ENCODE measurements around the gene EPC2.
"Not testable (repeated sequence)": the region's sequence is repeated elsewhere in the genome, so short reads cannot be mapped to it uniquely, and the experiment has no call there.

EPC2 gene

GRCh38 chr2:148654435-148654834 lies 9.9 kb downstream of the EPC2 start:
- no peak for DNase-seq
- no peak for TF ChIP-seq CTCF (IDR thresholded peaks at IDR 0.05; ENCODE audit: low read depth, low read length)
- H3K36me3 ChIP-seq: no peaks in the 10 kb centered on the region
- H3K9me3 ChIP-seq (ENCODE audit: severe bottlenecking): no peaks in the 10 kb centered on the region
- H3K4me3 ChIP-seq (ENCODE audit: low read depth, low read length): no peak overlapping the region
- H3K27me3 ChIP-seq (ENCODE audit: insufficient read depth, low read depth, severe bottlenecking): no peaks in the 10 kb centered on the region
- no peak overlapping the region for H3K27ac ChIP-seq

GRCh38 chr2:148656516-148656915 lies 12.0 kb downstream of the EPC2 start:
- no peaks in the 10 kb centered on the region for H3K36me3 ChIP-seq
- no peak for TF ChIP-seq CTCF (IDR thresholded peaks at IDR 0.05; ENCODE audit: low read depth, low read length)
- H3K27ac ChIP-seq: no peak overlapping the region
- H3K9me3 ChIP-seq (ENCODE audit: severe bottlenecking): no peaks in the 10 kb centered on the region
- H3K4me3 ChIP-seq (ENCODE audit: low read depth, low read length): no peak overlapping the region
- H3K27me3 ChIP-seq (ENCODE audit: insufficient read depth, low read depth, severe bottlenecking): no peaks in the 10 kb centered on the region
- DNase-seq: no peak

GRCh38 chr2:148658807-148659722 lies 14.5 kb downstream of the EPC2 start:
- no peaks in the 10 kb centered on the region for H3K36me3 ChIP-seq
- no peak overlapping the region for H3K4me3 ChIP-seq (ENCODE audit: low read depth, low read length)
- TF ChIP-seq CTCF (IDR thresholded peaks at IDR 0.05; ENCODE audit: low read depth, low read length): no peak
- no peaks in the 10 kb centered on the region for H3K9me3 ChIP-seq (ENCODE audit: severe bottlenecking)
- no peak overlapping the region for H3K27ac ChIP-seq
- DNase-seq: no peak
- H3K27me3 ChIP-seq (ENCODE audit: insufficient read depth, low read depth, severe bottlenecking): no peaks in the 10 kb centered on the region

- TF ChIP-seq CTCF (IDR thresholded peaks at IDR 0.05; ENCODE audit: low read depth, low read length): no peak
- Histone ChIP-seq H3K27ac (no peak overlapping the region), H3K36me3 (no peaks in the 10 kb centered on the region), H3K27me3 (ENCODE audit: insufficient read depth, low read depth, severe bottlenecking) (no peaks in the 10 kb centered on the region), H3K4me3 (ENCODE audit: low read depth, low read length) (no peak overlapping the region), H3K9me3 (ENCODE audit: severe bottlenecking) (no peaks in the 10 kb centered on the region)
- DNase-seq: no peak
Observed at GRCh38 chr2:148660999-148661398, 16.4 kb downstream of the EPC2 start.

- DNase-seq; H3K27me3 ChIP-seq (ENCODE audit: insufficient read depth, low read depth, severe bottlenecking); H3K4me3 ChIP-seq (ENCODE audit: low read depth, low read length); H3K36me3 ChIP-seq; H3K27ac ChIP-seq; H3K9me3 ChIP-seq (ENCODE audit: severe bottlenecking): not testable (repeated sequence)
Observed at GRCh38 chr2:148662332-148662731, 17.8 kb downstream of the EPC2 start.

- no peaks in the 10 kb centered on the region for H3K9me3 ChIP-seq (ENCODE audit: severe bottlenecking)
- TF ChIP-seq CTCF (IDR thresholded peaks at IDR 0.05; ENCODE audit: low read depth, low read length): no peak
- H3K36me3 ChIP-seq: no peaks in the 10 kb centered on the region
- no peak for DNase-seq
- H3K4me3 ChIP-seq (ENCODE audit: low read depth, low read length): no peak overlapping the region
- H3K27ac ChIP-seq: no peak overlapping the region
- H3K27me3 ChIP-seq (ENCODE audit: insufficient read depth, low read depth, severe bottlenecking): no peaks in the 10 kb centered on the region
Observed at GRCh38 chr2:148664229-148664628, 19.7 kb downstream of the EPC2 start.

Data from WERI-Rb-1 (cell line).